SU-DHL-6 (cell line): Measurements from ENCODE around the gene OTUD4.

Experiments
- H2AFZ ChIP-seq: fragments of 200-600 bp; sonication (generic); 2 replicates; pipeline ENCODE4 v1.6.1; 2014; ENCODE audit warnings: low read depth, mild to moderate bottlenecking, moderate library complexity, mixed read lengths, antibody characterized with exemption, low read length; ENCODE audit not compliant: severe bottlenecking
- H3F3A ChIP-seq: fragments of 200-600 bp; shearing (Covaris generic); 2 replicates; pipeline ENCODE4 v1.6.0; 2016; ENCODE audit warnings: antibody characterized with exemption, mild to moderate bottlenecking; ENCODE audit not compliant: insufficient read depth
- H3K27ac ChIP-seq: fragments of 200-600 bp; sonication (generic); 2 replicates; pipeline ENCODE4 v1.5.1; 2016; ENCODE audit warnings: low read depth, mild to moderate bottlenecking, low read length, moderate library complexity, mixed read lengths
- H3K27me3 ChIP-seq: fragments of 200-600 bp; sonication (generic), shearing (Covaris generic); 2 replicates; pipeline ENCODE4 v1.6.0; 2014; ENCODE audit warnings: mild to moderate bottlenecking, low read length
- H3K36me3 ChIP-seq: fragments of 200-600 bp; sonication (generic); 2 replicates; pipeline ENCODE4 v1.6.1; 2014; ENCODE audit warnings: mild to moderate bottlenecking, low read length, mixed read lengths
- H3K4me2 ChIP-seq: fragments of 300-600, 200-600 bp; shearing (Covaris generic), sonication (generic); 2 replicates; pipeline ENCODE4 v1.6.0; 2014; ENCODE audit warnings: low read length, low read depth, mild to moderate bottlenecking; ENCODE audit not compliant: poor library complexity, severe bottlenecking
- H3K4me3 ChIP-seq: fragments of 200-600 bp; sonication (generic); 2 replicates; pipeline ENCODE4 v1.5.1; 2014; ENCODE audit warnings: antibody characterized with exemption, low read length, mild to moderate bottlenecking, mixed read lengths; ENCODE audit not compliant: insufficient read depth, poor library complexity, severe bottlenecking
- H3K79me2 ChIP-seq: fragments of 200-600 bp; sonication (generic); 2 replicates; pipeline ENCODE4 v1.6.1; 2014; ENCODE audit warnings: mild to moderate bottlenecking, low read length, moderate library complexity; ENCODE audit not compliant: insufficient read depth
- H3K9ac ChIP-seq: fragments of 200-600 bp; sonication (generic); 2 replicates; pipeline ENCODE4 v1.7.0; 2014; ENCODE audit warnings: mild to moderate bottlenecking, low read length
- H3K9me2 ChIP-seq: fragments of 200-600 bp; sonication (generic); replicated peaks from 2 replicates; pipeline ENCODE4 v1.6.1; 2014; ENCODE audit warnings: low read length; ENCODE audit not compliant: insufficient read depth
- H3K9me3 ChIP-seq: fragments of 200-600 bp; sonication (generic); 2 replicates; pipeline ENCODE4 v1.6.1; 2014; ENCODE audit warnings: low read length, mixed read lengths; ENCODE audit not compliant: insufficient read depth
- H4K20me1 ChIP-seq: fragments of 200-600 bp; sonication (generic); 2 replicates; pipeline ENCODE4 v1.6.1; 2014; ENCODE audit warnings: low read depth, mild to moderate bottlenecking, antibody characterized with exemption, low read length, moderate library complexity, mixed read lengths
- EZH2phosphoT487 ChIP-seq: fragments of 200-600 bp; sonication (generic), shearing (Covaris generic); conservative IDR thresholded peaks from 2 replicates; pipeline ENCODE4 v1.6.1; 2018; ENCODE audit warnings: mild to moderate bottlenecking, antibody characterized with exemption, low read length, moderate library complexity, mixed read lengths
- TF ChIP-seq, protein P1 (sequence below): fragments of 200-600 bp; sonication (generic); IDR thresholded peaks from one replicate; pipeline ENCODE4 v1.5.1; 2017; ENCODE audit warnings: antibody characterized with exemption, mild to moderate bottlenecking, low read length, moderate library complexity; ENCODE audit not compliant: insufficient read depth, poor library complexity, severe bottlenecking

The OTUD4 gene

DNA sequence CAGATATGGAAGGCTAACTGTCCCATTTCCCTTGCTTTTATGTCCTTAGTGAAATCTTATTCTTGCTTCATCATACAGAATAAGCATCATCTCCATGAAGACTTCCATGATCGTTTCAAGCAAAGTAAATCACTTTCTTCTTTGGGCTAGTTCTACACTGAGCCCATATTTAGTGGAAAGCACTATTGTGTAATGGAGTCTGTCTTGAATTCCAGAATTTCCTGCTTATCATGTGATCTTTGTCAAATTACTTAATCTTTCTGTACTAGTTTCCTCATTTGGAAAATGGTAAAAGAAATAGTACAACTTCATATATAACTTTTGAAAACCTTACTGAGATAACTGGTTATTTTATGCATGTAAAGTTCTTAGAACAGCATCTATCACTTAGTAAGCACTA is 90.0 kb downstream of the OTUD4 start:
- H3K27me3 ChIP-seq, result no peaks in the 10 kb centered on the region
- H3K9ac ChIP-seq, result no peak overlapping the region
- no peak overlapping the region for H3K4me2 ChIP-seq
- no peaks in the 10 kb centered on the region for H4K20me1 ChIP-seq
- H3K27ac ChIP-seq, result no peak overlapping the region
- H3K9me2 ChIP-seq, result no peaks in the 10 kb centered on the region
- no peak overlapping the region for H3K4me3 ChIP-seq
- no peaks in the 10 kb centered on the region for H3K9me3 ChIP-seq
- TF ChIP-seq EZH2phosphoT487, result no peak
- TF ChIP-seq, protein P1, sequence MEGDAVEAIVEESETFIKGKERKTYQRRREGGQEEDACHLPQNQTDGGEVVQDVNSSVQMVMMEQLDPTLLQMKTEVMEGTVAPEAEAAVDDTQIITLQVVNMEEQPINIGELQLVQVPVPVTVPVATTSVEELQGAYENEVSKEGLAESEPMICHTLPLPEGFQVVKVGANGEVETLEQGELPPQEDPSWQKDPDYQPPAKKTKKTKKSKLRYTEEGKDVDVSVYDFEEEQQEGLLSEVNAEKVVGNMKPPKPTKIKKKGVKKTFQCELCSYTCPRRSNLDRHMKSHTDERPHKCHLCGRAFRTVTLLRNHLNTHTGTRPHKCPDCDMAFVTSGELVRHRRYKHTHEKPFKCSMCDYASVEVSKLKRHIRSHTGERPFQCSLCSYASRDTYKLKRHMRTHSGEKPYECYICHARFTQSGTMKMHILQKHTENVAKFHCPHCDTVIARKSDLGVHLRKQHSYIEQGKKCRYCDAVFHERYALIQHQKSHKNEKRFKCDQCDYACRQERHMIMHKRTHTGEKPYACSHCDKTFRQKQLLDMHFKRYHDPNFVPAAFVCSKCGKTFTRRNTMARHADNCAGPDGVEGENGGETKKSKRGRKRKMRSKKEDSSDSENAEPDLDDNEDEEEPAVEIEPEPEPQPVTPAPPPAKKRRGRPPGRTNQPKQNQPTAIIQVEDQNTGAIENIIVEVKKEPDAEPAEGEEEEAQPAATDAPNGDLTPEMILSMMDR, result no peak
- 0 out of 2 replicates have a peak, but pooled peaks cover 4% of the 10 kb centered on the region for H3F3A ChIP-seq
- H3K79me2 ChIP-seq, result peaks cover 62% of the 10 kb centered on the region
- peaks cover 43% of the 10 kb centered on the region for H3K36me3 ChIP-seq
- no peak overlapping the region for H2AFZ ChIP-seq

DNA sequence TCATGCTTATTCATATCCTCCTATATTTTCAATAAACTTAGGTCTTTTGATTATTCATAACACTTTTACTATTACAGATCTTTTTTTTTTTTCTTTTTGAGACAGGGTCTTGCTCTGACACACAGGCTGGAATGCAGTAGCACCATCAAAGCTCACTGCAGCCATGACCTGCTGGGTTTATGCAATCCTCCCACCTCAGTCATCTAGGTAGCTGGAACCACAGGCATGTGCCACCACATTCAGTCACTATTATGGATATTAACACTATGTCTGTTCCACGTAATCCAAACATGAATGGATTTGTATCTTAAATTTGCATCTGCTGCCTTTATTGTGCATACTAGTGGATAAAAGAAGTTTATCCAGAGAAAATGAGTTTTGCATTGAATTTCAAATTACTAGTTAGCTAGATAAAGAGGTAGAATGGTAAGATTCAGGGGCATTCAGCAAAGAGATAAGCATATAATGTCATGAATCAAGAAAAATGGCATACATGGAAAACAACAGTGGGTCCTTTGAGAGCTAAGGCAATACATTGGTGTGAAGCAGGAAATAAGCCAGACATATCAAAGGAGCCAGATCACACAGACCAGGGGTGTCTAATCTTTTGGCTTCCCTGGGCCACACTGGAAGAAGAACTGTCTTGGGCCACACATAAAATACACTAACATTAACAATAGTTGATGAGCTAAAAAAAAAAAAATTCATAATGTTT is 96.3 kb downstream of the OTUD4 start:
- H3F3A ChIP-seq, result no peaks in the 10 kb centered on the region; the same call in 1 of the 2 replicates
- TF ChIP-seq, protein P1, result no peak
- TF ChIP-seq EZH2phosphoT487, result no peak
- no peak overlapping the region for H3K4me3 ChIP-seq
- no peaks in the 10 kb centered on the region for H4K20me1 ChIP-seq
- no peaks in the 10 kb centered on the region for H3K27me3 ChIP-seq
- H3K9me2 ChIP-seq, result no peaks in the 10 kb centered on the region
- no peak overlapping the region for H3K4me2 ChIP-seq
- H3K9ac ChIP-seq, result no peak overlapping the region
- no peak overlapping the region for H2AFZ ChIP-seq
- H3K36me3 ChIP-seq, result peaks cover 8% of the 10 kb centered on the region; the same call in 1 of the 2 replicates
- no peaks in the 10 kb centered on the region for H3K9me3 ChIP-seq
- no peak overlapping the region for H3K27ac ChIP-seq
- peaks cover 42% of the 10 kb centered on the region for H3K79me2 ChIP-seq
